Mesenchymal stem cell (in vitro differentiated cells and primary cell): Measurements from ENCODE around the gene LHFPL6.

Experiments used
- DNase-seq: peaks from one replicate; pipeline ENCODE4 v3.0.0-alpha.2; 2013
- H2AFZ ChIP-seq: one replicate; pipeline ENCODE4 v1.6.1; 2013; ENCODE audit warnings: low read depth, mild to moderate bottlenecking, control low read depth, inconsistent platforms, low read length, moderate library complexity
- H2AK5ac ChIP-seq: 2 replicates; pipeline ENCODE4 v1.6.1; 2013; ENCODE audit warnings: low read length, moderate library complexity, mild to moderate bottlenecking, inconsistent platforms; ENCODE audit not compliant: severe bottlenecking
- H2BK120ac ChIP-seq: one replicate; pipeline ENCODE4 v1.6.1; 2013; ENCODE audit warnings: low read depth, mild to moderate bottlenecking, inconsistent platforms, low read length, moderate library complexity
- H2BK12ac ChIP-seq, 2 experiments: one replicate each; pipeline ENCODE4 v1.6.1; 2013; ENCODE audit warnings: inconsistent platforms in 2 of 2, low read length in 2 of 2, mild to moderate bottlenecking in 2 of 2, moderate library complexity in 2 of 2, control low read depth in 1 of 2
- H2BK15ac ChIP-seq: one replicate; pipeline ENCODE4 v1.6.1; 2013; ENCODE audit warnings: mild to moderate bottlenecking, low read depth, inconsistent platforms; ENCODE audit not compliant: poor library complexity, severe bottlenecking
- H2BK5ac ChIP-seq: 2 replicates; pipeline ENCODE4 v1.6.1; 2013; ENCODE audit warnings: low read depth, mild to moderate bottlenecking, low read length, control low read depth, inconsistent platforms; ENCODE audit not compliant: poor library complexity, severe bottlenecking
- H3K14ac ChIP-seq, 2 experiments: one replicate each; pipeline ENCODE4 v1.6.1; 2013; ENCODE audit warnings: inconsistent platforms in 2 of 2, low read length in 2 of 2, control low read depth in 1 of 2, mild to moderate bottlenecking in 1 of 2, moderate library complexity in 1 of 2
- H3K18ac ChIP-seq, 2 experiments: one replicate each; pipeline ENCODE4 v1.6.1; 2013; ENCODE audit warnings: inconsistent platforms in 2 of 2, low read length in 2 of 2, control low read depth in 1 of 2, low read depth in 1 of 2, mild to moderate bottlenecking in 1 of 2
- H3K23ac ChIP-seq, 2 experiments: one replicate each; pipeline ENCODE4 v1.6.1; 2013; ENCODE audit warnings: inconsistent platforms in 2 of 2, low read length in 2 of 2, mild to moderate bottlenecking in 2 of 2, moderate library complexity in 2 of 2, control low read depth in 1 of 2
- H3K27ac ChIP-seq: 2 replicates; pipeline ENCODE4 v1.5.1; 2013; ENCODE audit warnings: mild to moderate bottlenecking, moderate library complexity, low read length, control low read depth, inconsistent platforms; ENCODE audit not compliant: poor library complexity, severe bottlenecking
- H3K27me3 ChIP-seq, 2 experiments: 2 replicates each; pipeline versions ENCODE4 v1.6.1 to v1.7.0; 2013; ENCODE audit warnings: low read length in 2 of 2, mild to moderate bottlenecking in 2 of 2, moderate library complexity in 2 of 2, control low read depth in 1 of 2, inconsistent platforms in 1 of 2; ENCODE audit not compliant: control insufficient read depth in 1 of 2, insufficient read depth in 1 of 2
- H3K36me3 ChIP-seq, 2 experiments: 2 replicates each; pipeline versions ENCODE4 v1.6.1 to v1.7.0; 2013; ENCODE audit warnings: low read length in 2 of 2, control low read depth in 1 of 2, inconsistent platforms in 1 of 2, low read depth in 1 of 2, mild to moderate bottlenecking in 1 of 2; ENCODE audit not compliant: insufficient read depth in 2 of 2, control insufficient read depth in 1 of 2
- H3K4ac ChIP-seq, 2 experiments: one replicate each; pipeline ENCODE4 v1.6.1; 2013; ENCODE audit warnings: inconsistent platforms in 2 of 2, low read length in 2 of 2, mild to moderate bottlenecking in 2 of 2, moderate library complexity in 2 of 2, control low read depth in 1 of 2, low read depth in 1 of 2
- H3K4me1 ChIP-seq: 2 replicates; pipeline ENCODE4 v1.6.1; 2013; ENCODE audit warnings: low read depth, low read length, control low read depth; ENCODE audit not compliant: control insufficient read depth, insufficient read depth
- H3K4me2 ChIP-seq: 2 replicates; pipeline ENCODE4 v1.6.1; 2013; ENCODE audit warnings: low read length, mild to moderate bottlenecking, inconsistent platforms; ENCODE audit not compliant: poor library complexity, severe bottlenecking
- H3K4me3 ChIP-seq, 2 experiments: 2 replicates each; pipeline versions ENCODE4 v1.5.1 to v1.7.0; 2013; ENCODE audit warnings: low read length in 2 of 2, mild to moderate bottlenecking in 2 of 2, control low read depth in 1 of 2, low read depth in 1 of 2; ENCODE audit not compliant: insufficient read depth in 1 of 2
- H3K79me1 ChIP-seq: replicated peaks from 2 replicates; pipeline ENCODE4 v1.6.1; 2013; ENCODE audit warnings: mild to moderate bottlenecking, control low read depth, low read length, inconsistent platforms; ENCODE audit not compliant: poor library complexity, severe bottlenecking
- H3K9ac ChIP-seq: 2 replicates; pipeline ENCODE4 v1.7.0; 2013; ENCODE audit warnings: mild to moderate bottlenecking, low read length, moderate library complexity
- H3K9me3 ChIP-seq: 2 replicates; pipeline ENCODE4 v1.7.0; 2013; ENCODE audit warnings: mild to moderate bottlenecking, low read length; ENCODE audit not compliant: control insufficient read depth
- H4K8ac ChIP-seq: one replicate; pipeline ENCODE4 v1.6.1; 2013; ENCODE audit warnings: inconsistent platforms, mild to moderate bottlenecking, low read length, moderate library complexity
- H4K91ac ChIP-seq: one replicate; pipeline ENCODE4 v1.6.1; 2013; ENCODE audit warnings: mild to moderate bottlenecking, low read length, inconsistent platforms
- WGBS: methylation state at CpG from one replicate; pipeline ENCODE4 v1.1.7; 2013; ENCODE audit warnings: mixed read lengths; 5-methylcytosine and 5-hydroxymethylcytosine counted together

Gene LHFPL6

DNA sequence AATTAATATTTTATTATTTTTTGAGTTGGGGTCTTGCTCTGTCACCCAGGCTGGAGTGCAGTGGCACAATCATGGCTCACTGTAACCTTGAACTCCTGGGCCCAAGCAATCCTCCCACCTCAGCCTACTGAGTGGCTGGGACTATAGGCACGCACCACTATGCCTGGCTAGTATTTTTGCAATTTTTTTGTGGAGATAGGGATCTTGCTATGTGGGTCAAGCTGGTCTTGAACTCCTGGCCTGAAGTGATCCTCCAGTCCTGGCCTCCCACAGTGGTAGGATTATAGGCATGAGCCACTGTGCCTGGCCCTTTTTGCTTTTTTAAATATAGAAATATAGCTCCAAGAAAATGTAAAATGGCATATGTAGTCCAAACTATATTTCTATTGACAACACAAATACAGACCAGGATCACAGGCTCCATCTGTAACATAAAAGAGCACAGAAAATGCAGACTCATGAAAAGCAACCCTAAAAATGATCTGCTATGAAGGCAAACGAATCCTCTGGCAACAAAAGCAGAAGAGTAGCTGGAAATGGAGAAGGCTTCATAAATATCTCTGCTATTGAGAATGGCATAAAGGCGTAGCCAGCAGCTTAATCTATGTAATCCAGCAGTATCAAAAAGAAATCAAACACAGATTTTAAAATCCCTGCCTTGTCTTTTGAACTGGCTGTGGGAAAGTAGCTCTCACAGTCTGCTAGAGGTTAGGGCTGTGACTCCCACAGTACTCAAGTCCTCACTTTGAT, 200.6 kb downstream of the LHFPL6 start:
- no peak overlapping the region for H2AFZ ChIP-seq
- peaks cover 2% of the 10 kb centered on the region for H3K4me1 ChIP-seq
- no peaks in the 10 kb centered on the region for H3K36me3 ChIP-seq
- H3K4ac ChIP-seq: no peak overlapping the region
- no peak overlapping the region for H2BK120ac ChIP-seq
- H3K79me1 ChIP-seq: peaks cover 11% of the 10 kb centered on the region
- peak overlapping the region; percentile 25 for H2BK5ac ChIP-seq
- H3K4me3 ChIP-seq: no peak overlapping the region
- WGBS: 92% methylated on average over 2 of the region's 3 CpGs
- no peak overlapping the region for H3K9ac ChIP-seq
- H2BK15ac ChIP-seq: no peak overlapping the region
- H3K27ac ChIP-seq: no peak overlapping the region
- no peak overlapping the region for H2BK12ac ChIP-seq
- H3K9me3 ChIP-seq: no peaks in the 10 kb centered on the region
- H3K23ac ChIP-seq: no peak overlapping the region
- H4K91ac ChIP-seq: no peak overlapping the region
- no peak overlapping the region for H3K4me2 ChIP-seq
- H2AK5ac ChIP-seq: no peak overlapping the region
- no peak for DNase-seq
- no peak overlapping the region for H3K18ac ChIP-seq
- no peak overlapping the region for H4K8ac ChIP-seq
- no peak overlapping the region for H3K14ac ChIP-seq
- H3K27me3 ChIP-seq: no peaks in the 10 kb centered on the region

DNA sequence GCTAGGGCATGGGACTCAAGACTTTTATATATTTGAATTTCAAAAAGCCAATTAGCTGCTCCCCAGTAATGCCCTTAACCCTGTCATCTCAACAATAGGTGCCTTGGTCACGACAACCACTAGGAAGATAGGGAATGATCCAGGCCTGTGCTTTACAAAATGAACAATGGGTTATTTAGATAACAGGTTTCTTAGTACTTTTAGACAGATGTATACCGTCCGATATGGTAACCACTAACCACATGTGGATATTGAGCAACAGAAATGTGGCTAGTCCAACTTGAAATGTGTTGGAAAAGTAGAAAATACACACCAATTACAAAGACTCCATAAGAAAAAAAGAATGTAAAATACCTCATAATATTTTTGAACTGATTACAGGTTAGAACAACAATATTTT, 201.2 kb downstream of the LHFPL6 start:
- H2AK5ac ChIP-seq: no peak overlapping the region
- no peak overlapping the region for H3K18ac ChIP-seq
- no peak overlapping the region for H4K91ac ChIP-seq
- no peak overlapping the region for H2BK120ac ChIP-seq
- H3K79me1 ChIP-seq: peaks cover 13% of the 10 kb centered on the region
- DNase-seq: no peak
- H3K27ac ChIP-seq: no peak overlapping the region
- no peak overlapping the region for H2BK5ac ChIP-seq
- H3K4me3 ChIP-seq: no peak overlapping the region
- no peak overlapping the region for H3K9ac ChIP-seq
- no peak overlapping the region for H2BK15ac ChIP-seq
- H3K27me3 ChIP-seq: no peaks in the 10 kb centered on the region
- no peaks in the 10 kb centered on the region for H3K36me3 ChIP-seq
- no peak overlapping the region for H2BK12ac ChIP-seq
- H3K4ac ChIP-seq: no peak overlapping the region
- no peak overlapping the region for H4K8ac ChIP-seq
- H2AFZ ChIP-seq: no peak overlapping the region
- no peaks in the 10 kb centered on the region for H3K9me3 ChIP-seq
- WGBS: 100% methylated on average over 1 of the region's 3 CpGs
- H3K4me1 ChIP-seq: peaks cover 2% of the 10 kb centered on the region
- no peak overlapping the region for H3K4me2 ChIP-seq
- no peak overlapping the region for H3K23ac ChIP-seq
- no peak overlapping the region for H3K14ac ChIP-seq

DNA sequence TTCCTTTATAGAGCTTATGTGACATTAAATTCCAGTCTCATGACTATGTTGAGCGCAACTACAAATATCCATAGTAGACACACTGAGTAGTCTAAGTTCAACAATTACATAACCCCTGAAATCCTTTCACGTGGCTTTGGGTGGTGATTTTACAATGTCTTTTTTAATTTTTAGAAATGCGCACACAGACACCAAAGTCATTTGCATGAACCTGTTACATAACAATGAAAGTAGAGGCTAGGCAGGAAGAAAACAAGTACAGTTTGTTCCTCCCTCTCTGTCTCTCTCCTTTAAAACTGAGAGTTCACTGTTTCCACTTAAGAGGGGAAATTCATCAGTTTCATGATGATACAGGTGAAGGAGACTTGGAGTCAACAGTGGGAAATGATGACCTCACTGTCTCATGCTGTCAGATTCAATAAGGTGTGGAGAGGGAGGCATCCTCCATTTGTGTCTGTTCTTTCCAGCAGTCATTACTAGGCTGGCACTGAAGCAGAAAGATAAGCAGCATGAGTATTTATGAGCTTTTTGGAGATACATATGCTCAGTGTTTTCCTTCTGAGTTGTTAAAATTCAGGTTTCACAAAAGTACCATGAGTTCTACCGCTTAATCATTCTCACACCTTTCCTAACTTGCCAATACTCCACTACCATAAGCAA, 201.8 kb downstream of the LHFPL6 start:
- Histone ChIP-seq H3K4ac (peak overlapping the region in 1 of 2 experiments; percentile 50), H3K4me3 (no peak overlapping the region), H3K36me3 (no peaks in the 10 kb centered on the region), H3K27me3 (no peaks in the 10 kb centered on the region), H3K9ac (no peak overlapping the region), H3K79me1 (peaks cover 16% of the 10 kb centered on the region), H2BK120ac (no peak overlapping the region), H2BK15ac (no peak overlapping the region), H3K4me2 (no peak overlapping the region), H3K4me1 (peaks cover 2% of the 10 kb centered on the region), H3K18ac (no peak overlapping the region), H2AFZ (no peak overlapping the region), H2BK5ac (no peak overlapping the region), H3K14ac (no peak overlapping the region), H2AK5ac (no peak overlapping the region), H3K27ac (no peak overlapping the region), H3K9me3 (no peaks in the 10 kb centered on the region), H2BK12ac (no peak overlapping the region), H4K8ac (no peak overlapping the region), H3K23ac (no peak overlapping the region), H4K91ac (no peak overlapping the region)
- DNase-seq: no peak
- 100% methylated on average over 1 of the region's 4 CpGs for WGBS

DNA sequence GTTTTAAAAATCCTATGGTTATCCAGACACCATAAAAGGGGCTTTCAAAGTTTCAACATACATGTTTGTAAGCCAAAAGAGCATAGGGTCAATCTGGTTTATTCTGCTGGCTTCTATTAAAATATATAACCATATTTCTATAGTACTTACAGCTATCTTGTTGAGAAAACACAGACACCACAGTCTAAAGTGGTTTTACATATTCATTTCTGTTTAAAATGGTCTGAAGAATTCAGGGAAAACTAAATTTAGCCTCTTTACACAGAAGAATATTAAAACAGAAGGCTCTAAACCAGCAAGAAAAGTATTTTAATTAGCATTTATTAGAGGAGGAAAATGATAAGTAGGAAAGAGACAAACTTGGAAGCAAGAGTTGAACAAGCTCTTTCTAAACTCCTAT, 203.9 kb downstream of the LHFPL6 start:
- Histone ChIP-seq H2AK5ac (no peak overlapping the region), H3K27me3 (no peaks in the 10 kb centered on the region), H2BK12ac (no peak overlapping the region), H4K8ac (no peak overlapping the region), H3K4ac (no peak overlapping the region), H3K18ac (no peak overlapping the region), H3K9ac (no peak overlapping the region), H2BK120ac (no peak overlapping the region), H3K14ac (no peak overlapping the region), H2BK15ac (no peak overlapping the region), H2AFZ (no peak overlapping the region), H3K4me2 (no peak overlapping the region), H4K91ac (no peak overlapping the region), H3K36me3 (no peaks in the 10 kb centered on the region), H3K23ac (no peak overlapping the region), H2BK5ac (no peak overlapping the region), H3K4me3 (no peak overlapping the region), H3K27ac (no peak overlapping the region), H3K4me1 (peaks cover 2% of the 10 kb centered on the region), H3K9me3 (no peaks in the 10 kb centered on the region), H3K79me1 (peaks cover 19% of the 10 kb centered on the region)
- no peak for DNase-seq
